GM23338 (cell line): ENCODE data around the gene PDE3B. TPM values are rescaled to one million over a fixed set of nuclear protein-coding genes. Genes with fewer than 3 reads are reported as not detected.
"Not testable (repeated sequence)": the region's sequence is repeated elsewhere in the genome, so short reads cannot be mapped to it uniquely, and the experiment has no call there.

Experiments used
- ATAC-seq: fragments of 200-7000 bp; cut with Tn5 transposase; 3 replicates; pipeline ENCODE4 v1.9.1; 2020
- DNase-seq: peaks from one replicate; pipeline ENCODE4 v3.0.0-alpha.2; 2015; ENCODE audit warnings: low spot score
- H2AFZ ChIP-seq: fragments of 200-600 bp; sonication (generic); 2 replicates; pipeline ENCODE4 v1.8.0; 2016; ENCODE audit warnings: antibody characterized with exemption, mild to moderate bottlenecking, moderate library complexity
- H3F3A ChIP-seq: fragments of 200-600 bp; sonication (generic); replicated peaks from 2 replicates; pipeline ENCODE4 v1.8.0; 2017; ENCODE audit warnings: antibody characterized with exemption, mixed run types, low read depth
- H3K27ac ChIP-seq: fragments of 200-600 bp; sonication (generic); 2 replicates; pipeline ENCODE4 v1.6.1; 2016; ENCODE audit warnings: low read depth
- H3K27me3 ChIP-seq: fragments of 200-600 bp; sonication (generic); 2 replicates; pipeline ENCODE4 v1.8.0; 2016; ENCODE audit warnings: mild to moderate bottlenecking, mixed run types, moderate library complexity; ENCODE audit not compliant: insufficient read depth
- H3K36me3 ChIP-seq: fragments of 200-600 bp; sonication (generic); 2 replicates; pipeline ENCODE4 v1.8.0; 2016; ENCODE audit warnings: mild to moderate bottlenecking; ENCODE audit not compliant: insufficient read depth
- H3K4me1 ChIP-seq: fragments of 200-600 bp; sonication (generic); 2 replicates; pipeline ENCODE4 v1.8.0; 2016; ENCODE audit warnings: mild to moderate bottlenecking, moderate library complexity; ENCODE audit not compliant: insufficient read depth
- H3K4me2 ChIP-seq: fragments of 200-600 bp; sonication (generic); 2 replicates; pipeline ENCODE4 v1.7.1; 2017; ENCODE audit warnings: mixed run types
- H3K4me3 ChIP-seq: fragments of 200-600 bp; sonication (generic); 2 replicates; pipeline ENCODE4 v1.6.1; 2016; ENCODE audit warnings: mixed run types
- H3K79me2 ChIP-seq: fragments of 200-600 bp; sonication (generic); replicated peaks from 2 replicates; pipeline ENCODE4 v1.8.0; 2017; ENCODE audit warnings: mild to moderate bottlenecking; ENCODE audit not compliant: insufficient read depth
- H3K9me2 ChIP-seq: fragments of 200-600 bp; sonication (generic); 2 replicates; pipeline ENCODE4 v1.8.0; 2017; ENCODE audit not compliant: insufficient read depth
- H4K20me1 ChIP-seq: fragments of 200-600 bp; sonication (generic); replicated peaks from 2 replicates; pipeline ENCODE4 v1.8.0; 2017; ENCODE audit warnings: mild to moderate bottlenecking; ENCODE audit not compliant: insufficient read depth
- H3K27ac Mint-ChIP-seq: 2 replicates; pipeline ENCODE4 v1.8.0; 2020; ENCODE audit warnings: inconsistent platforms, mild to moderate bottlenecking, moderate library complexity, mixed read lengths
- H3K27me3 Mint-ChIP-seq: 3 replicates; pipeline ENCODE4 v1.8.0; 2022; ENCODE audit warnings: low read depth, mild to moderate bottlenecking, moderate library complexity, mixed read lengths, inconsistent platforms; ENCODE audit not compliant: insufficient read depth, poor library complexity
- H3K36me3 Mint-ChIP-seq: 3 replicates; pipeline ENCODE4 v1.8.0; 2021; ENCODE audit warnings: low read depth, mild to moderate bottlenecking, inconsistent platforms, moderate library complexity, mixed read lengths
- H3K4me1 Mint-ChIP-seq: 3 replicates; pipeline ENCODE4 v1.8.0; 2020; ENCODE audit warnings: mild to moderate bottlenecking, inconsistent platforms, mixed read lengths
- H3K4me3 Mint-ChIP-seq: 3 replicates; pipeline ENCODE4 v1.8.0; 2021; ENCODE audit warnings: moderate library complexity, mild to moderate bottlenecking, inconsistent platforms, mixed read lengths
- H3K9me3 Mint-ChIP-seq: 3 replicates; pipeline ENCODE4 v1.8.0; 2020; ENCODE audit warnings: moderate library complexity, mild to moderate bottlenecking, inconsistent platforms, mixed read lengths
- CREB1 ChIP-seq: fragments of 250-450 bp; sonication (Bioruptor Pico); IDR thresholded peaks from 2 replicates; pipeline ENCODE4 v1.5.0; 2020; ENCODE audit warnings: low read depth, mild to moderate bottlenecking, moderate library complexity
- EZH2 ChIP-seq: fragments of 200-600 bp; sonication (generic); IDR thresholded peaks from one replicate; pipeline ENCODE4 v1.8.0; 2017; ENCODE audit warnings: antibody characterized with exemption, mild to moderate bottlenecking, low read depth; ENCODE audit not compliant: unreplicated experiment
- EZH2phosphoT487 ChIP-seq: fragments of 200-600 bp; sonication (generic); IDR thresholded peaks from one replicate; pipeline ENCODE4 v1.8.1; 2018; ENCODE audit warnings: antibody characterized with exemption; ENCODE audit not compliant: unreplicated experiment
- JUNB ChIP-seq: IDR thresholded peaks from one replicate; pipeline ENCODE4 v1.6.1; 2016; ENCODE audit warnings: antibody characterized with exemption; ENCODE audit not compliant: unreplicated experiment
- NANOG ChIP-seq: IDR thresholded peaks from 2 replicates; pipeline ENCODE4 v1.6.1; 2016; ENCODE audit warnings: antibody characterized with exemption, borderline replicate concordance
- POLR2AphosphoS5 ChIP-seq: IDR thresholded peaks from 2 replicates; pipeline ENCODE4 v1.6.1; 2016; ENCODE audit warnings: antibody characterized with exemption, low read depth
- STAT1 ChIP-seq: IDR thresholded peaks from one replicate; pipeline ENCODE4 v1.6.1; 2016; ENCODE audit warnings: antibody characterized with exemption; ENCODE audit not compliant: unreplicated experiment
- ZNF331 ChIP-seq: fragments of 250-450 bp; sonication (Bioruptor Pico); IDR thresholded peaks from 2 replicates; pipeline ENCODE4 v1.5.0; 2020; ENCODE audit warnings: low read depth, mild to moderate bottlenecking, moderate library complexity
- polyA plus RNA-seq: library from polyadenylated mRNA; unstranded; fragments of >200 nt; fragmentation: Nextera tagmentation; extraction: Ambion mirVana; gene quantifications from 2 replicates; pipeline ENCODE4 v1.2.1, GENCODE V29; 2016
- total RNA-seq: library from RNA; depleted of rRNA; stranded (reverse); fragments of >200 nt; shearing (Covaris generic); gene quantifications from 2 replicates; pipeline ENCODE4 v1.2.3, GENCODE V29; 2014
- TF ChIP-seq, protein P1 (sequence below): IDR thresholded peaks from one replicate; pipeline ENCODE4 v1.6.1; 2018; ENCODE audit warnings: antibody characterized with exemption; ENCODE audit not compliant: unreplicated experiment
- TF ChIP-seq, protein P2 (sequence below), 2 experiments: fragments of 200-600 bp in 1 of 2; sonication (generic) in 1 of 2; conservative IDR thresholded peaks; 2 replicates each; pipeline versions ENCODE4 v1.5.1 to v1.6.1; 2016 to 2017; ENCODE audit warnings: antibody characterized with exemption in 2 of 2, low read depth in 2 of 2, mild to moderate bottlenecking in 2 of 2, moderate library complexity in 1 of 2
- TF ChIP-seq, protein P3 (sequence below): IDR thresholded peaks from 2 replicates; pipeline ENCODE4 v1.6.1; 2016; ENCODE audit warnings: antibody characterized with exemption

Gene PDE3B
- total and polyA plus RNA-seq, 2 experiments from 2014 or later = 4.3 to 21.3 TPM

DNA sequence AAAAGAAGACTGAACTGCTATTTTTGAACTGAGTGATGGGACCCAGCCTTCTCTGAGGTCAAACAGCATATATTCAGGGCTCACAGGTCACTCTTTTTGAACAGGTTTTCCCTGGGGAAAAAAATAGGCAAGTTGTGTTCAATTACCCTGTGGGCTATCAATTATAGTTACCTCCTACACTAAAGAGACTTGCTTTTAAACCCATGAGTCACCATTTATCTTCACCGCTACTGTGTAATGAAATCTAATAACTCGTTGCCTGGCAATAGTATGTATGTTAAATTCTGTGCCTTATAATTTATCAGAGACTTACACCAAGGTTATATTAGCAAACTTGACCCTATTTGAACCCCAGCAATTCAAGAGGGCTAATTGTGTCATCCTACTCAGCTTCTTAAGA is 149.9 kb downstream of the PDE3B start (continued):
- TF ChIP-seq, protein P1, sequence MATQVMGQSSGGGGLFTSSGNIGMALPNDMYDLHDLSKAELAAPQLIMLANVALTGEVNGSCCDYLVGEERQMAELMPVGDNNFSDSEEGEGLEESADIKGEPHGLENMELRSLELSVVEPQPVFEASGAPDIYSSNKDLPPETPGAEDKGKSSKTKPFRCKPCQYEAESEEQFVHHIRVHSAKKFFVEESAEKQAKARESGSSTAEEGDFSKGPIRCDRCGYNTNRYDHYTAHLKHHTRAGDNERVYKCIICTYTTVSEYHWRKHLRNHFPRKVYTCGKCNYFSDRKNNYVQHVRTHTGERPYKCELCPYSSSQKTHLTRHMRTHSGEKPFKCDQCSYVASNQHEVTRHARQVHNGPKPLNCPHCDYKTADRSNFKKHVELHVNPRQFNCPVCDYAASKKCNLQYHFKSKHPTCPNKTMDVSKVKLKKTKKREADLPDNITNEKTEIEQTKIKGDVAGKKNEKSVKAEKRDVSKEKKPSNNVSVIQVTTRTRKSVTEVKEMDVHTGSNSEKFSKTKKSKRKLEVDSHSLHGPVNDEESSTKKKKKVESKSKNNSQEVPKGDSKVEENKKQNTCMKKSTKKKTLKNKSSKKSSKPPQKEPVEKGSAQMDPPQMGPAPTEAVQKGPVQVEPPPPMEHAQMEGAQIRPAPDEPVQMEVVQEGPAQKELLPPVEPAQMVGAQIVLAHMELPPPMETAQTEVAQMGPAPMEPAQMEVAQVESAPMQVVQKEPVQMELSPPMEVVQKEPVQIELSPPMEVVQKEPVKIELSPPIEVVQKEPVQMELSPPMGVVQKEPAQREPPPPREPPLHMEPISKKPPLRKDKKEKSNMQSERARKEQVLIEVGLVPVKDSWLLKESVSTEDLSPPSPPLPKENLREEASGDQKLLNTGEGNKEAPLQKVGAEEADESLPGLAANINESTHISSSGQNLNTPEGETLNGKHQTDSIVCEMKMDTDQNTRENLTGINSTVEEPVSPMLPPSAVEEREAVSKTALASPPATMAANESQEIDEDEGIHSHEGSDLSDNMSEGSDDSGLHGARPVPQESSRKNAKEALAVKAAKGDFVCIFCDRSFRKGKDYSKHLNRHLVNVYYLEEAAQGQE = no peak
- TF ChIP-seq, protein P2, sequence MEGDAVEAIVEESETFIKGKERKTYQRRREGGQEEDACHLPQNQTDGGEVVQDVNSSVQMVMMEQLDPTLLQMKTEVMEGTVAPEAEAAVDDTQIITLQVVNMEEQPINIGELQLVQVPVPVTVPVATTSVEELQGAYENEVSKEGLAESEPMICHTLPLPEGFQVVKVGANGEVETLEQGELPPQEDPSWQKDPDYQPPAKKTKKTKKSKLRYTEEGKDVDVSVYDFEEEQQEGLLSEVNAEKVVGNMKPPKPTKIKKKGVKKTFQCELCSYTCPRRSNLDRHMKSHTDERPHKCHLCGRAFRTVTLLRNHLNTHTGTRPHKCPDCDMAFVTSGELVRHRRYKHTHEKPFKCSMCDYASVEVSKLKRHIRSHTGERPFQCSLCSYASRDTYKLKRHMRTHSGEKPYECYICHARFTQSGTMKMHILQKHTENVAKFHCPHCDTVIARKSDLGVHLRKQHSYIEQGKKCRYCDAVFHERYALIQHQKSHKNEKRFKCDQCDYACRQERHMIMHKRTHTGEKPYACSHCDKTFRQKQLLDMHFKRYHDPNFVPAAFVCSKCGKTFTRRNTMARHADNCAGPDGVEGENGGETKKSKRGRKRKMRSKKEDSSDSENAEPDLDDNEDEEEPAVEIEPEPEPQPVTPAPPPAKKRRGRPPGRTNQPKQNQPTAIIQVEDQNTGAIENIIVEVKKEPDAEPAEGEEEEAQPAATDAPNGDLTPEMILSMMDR (conservative IDR thresholded peaks at IDR 0.05; ENCODE audit: low read depth in 2 of 2) = no peak
- TF ChIP-seq STAT1 (no peak), JUNB (no peak), CREB1 (CRISPR knock-in tag) (no peak), NANOG (no peak), EZH2phosphoT487 (no peak)
- TF ChIP-seq, protein P3, sequence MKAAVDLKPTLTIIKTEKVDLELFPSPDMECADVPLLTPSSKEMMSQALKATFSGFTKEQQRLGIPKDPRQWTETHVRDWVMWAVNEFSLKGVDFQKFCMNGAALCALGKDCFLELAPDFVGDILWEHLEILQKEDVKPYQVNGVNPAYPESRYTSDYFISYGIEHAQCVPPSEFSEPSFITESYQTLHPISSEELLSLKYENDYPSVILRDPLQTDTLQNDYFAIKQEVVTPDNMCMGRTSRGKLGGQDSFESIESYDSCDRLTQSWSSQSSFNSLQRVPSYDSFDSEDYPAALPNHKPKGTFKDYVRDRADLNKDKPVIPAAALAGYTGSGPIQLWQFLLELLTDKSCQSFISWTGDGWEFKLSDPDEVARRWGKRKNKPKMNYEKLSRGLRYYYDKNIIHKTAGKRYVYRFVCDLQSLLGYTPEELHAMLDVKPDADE = no peak

DNA sequence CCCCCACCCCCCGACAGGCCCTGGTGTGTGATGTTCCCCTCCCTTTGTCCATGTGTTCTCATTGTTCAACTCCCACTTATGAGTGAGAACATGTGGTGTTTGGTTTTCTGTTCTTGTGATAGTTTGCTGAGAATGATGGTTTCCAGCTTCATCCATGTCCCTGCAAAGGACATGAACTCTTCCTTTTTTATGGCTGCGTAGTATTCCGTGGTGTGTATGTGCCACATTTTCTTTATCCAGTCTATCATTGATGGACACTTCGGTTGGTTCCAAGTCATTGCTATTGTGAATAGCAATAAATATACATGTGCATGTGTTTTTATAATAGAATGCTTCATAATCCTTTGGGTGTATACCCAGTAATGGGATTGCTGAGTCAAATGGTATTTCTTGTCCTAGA is 152.4 kb downstream of the PDE3B start:
- H3K36me3 ChIP-seq, H3K4me3 Mint-ChIP-seq, H3K27ac ChIP-seq, H4K20me1 ChIP-seq, H3K27me3 Mint-ChIP-seq, DNase-seq, ATAC-seq, H3K27me3 ChIP-seq, H3K4me3 ChIP-seq, H3F3A ChIP-seq, H3K9me2 ChIP-seq, H3K79me2 ChIP-seq, H3K4me1 Mint-ChIP-seq, H3K4me1 ChIP-seq, H3K9me3 Mint-ChIP-seq, H3K4me2 ChIP-seq, H3K27ac Mint-ChIP-seq, H2AFZ ChIP-seq, H3K36me3 Mint-ChIP-seq: not testable (repeated sequence)

DNA sequence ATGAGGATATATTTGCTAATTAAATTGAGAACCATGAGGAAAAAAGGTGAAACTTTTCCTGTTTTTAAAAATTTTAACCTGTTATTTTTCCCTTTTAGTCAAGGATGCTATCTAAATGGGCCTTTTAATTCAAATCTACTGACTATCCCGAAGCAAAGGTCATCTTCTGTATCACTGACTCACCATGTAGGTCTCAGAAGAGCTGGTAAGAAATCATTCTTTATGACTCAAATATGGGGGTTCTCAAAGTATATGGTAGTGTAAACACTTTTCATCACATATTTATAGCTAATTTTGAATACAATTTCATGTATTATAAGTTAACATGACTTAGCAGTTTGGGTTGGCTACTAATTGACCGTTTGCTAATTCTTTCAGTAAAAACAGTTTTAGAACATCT is 160.2 kb downstream of the PDE3B start:
- Histone ChIP-seq H3K4me1 (no peaks in the 10 kb centered on the region), H3K27ac (no peak overlapping the region), H2AFZ (no peak overlapping the region), H3K79me2 (no peaks in the 10 kb centered on the region), H3K4me3 (no peak overlapping the region), H3K4me2 (no peak overlapping the region), H4K20me1 (peaks cover 3% of the 10 kb centered on the region; the same call in 1 of the 2 replicates), H3K27me3 (no peaks in the 10 kb centered on the region), H3F3A (no peaks in the 10 kb centered on the region), H3K9me2 (no peaks in the 10 kb centered on the region), H3K36me3 (no peaks in the 10 kb centered on the region; the same call in 1 of the 2 replicates)
- ATAC-seq (no peak), DNase-seq (no peak)
- TF ChIP-seq POLR2AphosphoS5 (no peak), STAT1 (no peak), CREB1 (CRISPR knock-in tag) (no peak), EZH2phosphoT487 (no peak), EZH2 (no peak), ZNF331 (CRISPR knock-in tag) (no peak), NANOG (no peak)
- TF ChIP-seq, protein P3 = no peak
- TF ChIP-seq, protein P2 (conservative IDR thresholded peaks at IDR 0.05; ENCODE audit: low read depth in 2 of 2) = no peak
- Mint-ChIP-seq H3K9me3 (peaks cover 4% of the 10 kb centered on the region; the same call in 2 of the 3 replicates), H3K4me3 (no peak overlapping the region), H3K4me1 (no peaks in the 10 kb centered on the region; the same call in 2 of the 3 replicates), H3K36me3 (peaks cover 21% of the 10 kb centered on the region), H3K27me3 (no peaks in the 10 kb centered on the region), H3K27ac (no peak overlapping the region)
